ENCODE results near the gene GSC2. TPM values are rescaled to one million over a fixed set of nuclear protein-coding genes. Genes with fewer than 3 reads are reported as not detected.

The GSC2 gene
- total RNA-seq, 1 donor from 2014 or later: not detected

DNA sequence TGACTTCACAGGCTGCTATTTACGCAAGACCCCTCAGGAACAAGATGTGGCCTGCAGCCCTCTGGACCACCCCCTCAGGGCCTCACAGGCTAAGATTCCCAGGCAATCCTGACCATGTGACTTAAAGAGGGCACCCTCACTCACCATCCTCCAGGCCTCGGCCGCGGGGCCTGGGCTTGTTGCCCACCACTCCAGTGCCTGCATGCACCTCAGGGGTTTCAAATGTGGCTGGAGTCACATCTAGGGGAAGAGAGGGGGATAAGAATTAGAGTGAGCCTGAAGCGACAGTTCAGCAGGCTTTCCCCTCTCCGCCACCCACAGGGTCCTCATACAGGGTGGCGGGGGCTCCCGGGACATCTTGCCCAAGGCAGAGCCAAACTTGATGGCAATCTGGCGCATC is 7.7 kb downstream of the GSC2 start:
- Histone ChIP-seq H3K79me2 (ENCODE audit: low read depth) (peaks cover 12% of the 10 kb centered on the region), H3F3A (ENCODE audit: low read depth) (no peaks in the 10 kb centered on the region), H3K27me3 (peaks cover 26% of the 10 kb centered on the region), H3K9ac (no peak overlapping the region), H3K4me3 (no peak overlapping the region), H3K36me3 (no peaks in the 10 kb centered on the region), H4K20me1 (ENCODE audit: low read depth) (peaks cover 7% of the 10 kb centered on the region), H2AFZ (replicated peaks) (no peak overlapping the region), H3K27ac (no peak overlapping the region), H3K4me1 (peaks cover 6% of the 10 kb centered on the region), H3K4me2 (no peak overlapping the region), H3K9me3 (ENCODE audit: low read depth) (no peaks in the 10 kb centered on the region)
- no peak for DNase-seq (ENCODE audit: low spot score)
- no peak overlapping the region for H3K27ac Mint-ChIP-seq
- H3K4me3 Mint-ChIP-seq: peak overlapping the region; percentile 76
- peaks cover 8% of the 10 kb centered on the region for H3K36me3 Mint-ChIP-seq
- peaks cover 18% of the 10 kb centered on the region for H3K27me3 Mint-ChIP-seq (ENCODE audit: insufficient read depth, low read depth)
- peaks cover 13% of the 10 kb centered on the region for H3K4me1 Mint-ChIP-seq
- no peak for TF ChIP-seq EZH2 (IDR thresholded peaks at IDR 0.05)
- no peak for TF ChIP-seq EZH2phosphoT487 (IDR thresholded peaks at IDR 0.05)
- TF ChIP-seq, protein P1, sequence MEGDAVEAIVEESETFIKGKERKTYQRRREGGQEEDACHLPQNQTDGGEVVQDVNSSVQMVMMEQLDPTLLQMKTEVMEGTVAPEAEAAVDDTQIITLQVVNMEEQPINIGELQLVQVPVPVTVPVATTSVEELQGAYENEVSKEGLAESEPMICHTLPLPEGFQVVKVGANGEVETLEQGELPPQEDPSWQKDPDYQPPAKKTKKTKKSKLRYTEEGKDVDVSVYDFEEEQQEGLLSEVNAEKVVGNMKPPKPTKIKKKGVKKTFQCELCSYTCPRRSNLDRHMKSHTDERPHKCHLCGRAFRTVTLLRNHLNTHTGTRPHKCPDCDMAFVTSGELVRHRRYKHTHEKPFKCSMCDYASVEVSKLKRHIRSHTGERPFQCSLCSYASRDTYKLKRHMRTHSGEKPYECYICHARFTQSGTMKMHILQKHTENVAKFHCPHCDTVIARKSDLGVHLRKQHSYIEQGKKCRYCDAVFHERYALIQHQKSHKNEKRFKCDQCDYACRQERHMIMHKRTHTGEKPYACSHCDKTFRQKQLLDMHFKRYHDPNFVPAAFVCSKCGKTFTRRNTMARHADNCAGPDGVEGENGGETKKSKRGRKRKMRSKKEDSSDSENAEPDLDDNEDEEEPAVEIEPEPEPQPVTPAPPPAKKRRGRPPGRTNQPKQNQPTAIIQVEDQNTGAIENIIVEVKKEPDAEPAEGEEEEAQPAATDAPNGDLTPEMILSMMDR (IDR thresholded peaks at IDR 0.05): no peak
- H3K9me3 Mint-ChIP-seq: peaks cover 2% of the 10 kb centered on the region

DNA sequence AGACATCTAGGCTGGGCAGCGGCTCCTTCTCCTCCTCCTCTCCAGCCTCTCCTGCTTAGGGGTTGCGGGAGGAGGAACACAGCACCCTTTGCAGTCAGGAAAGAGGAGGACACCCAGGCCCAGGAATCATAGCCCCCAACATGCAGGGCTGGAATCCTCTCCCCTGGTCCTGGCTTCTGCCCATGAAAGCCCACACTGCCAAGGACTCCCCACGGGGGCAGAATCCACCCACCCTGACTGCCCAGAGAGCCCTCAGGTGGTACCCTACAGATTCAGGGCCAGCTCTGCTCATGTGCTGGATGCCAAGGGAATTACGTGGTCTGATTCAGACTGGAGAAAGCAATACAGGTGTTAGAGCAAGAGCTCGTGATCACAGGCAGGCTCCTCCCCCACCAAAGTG is 10.1 kb downstream of the GSC2 start:
- Mint-ChIP-seq H3K27me3 (ENCODE audit: insufficient read depth, low read depth) (peaks cover 3% of the 10 kb centered on the region), H3K36me3 (peaks cover 16% of the 10 kb centered on the region), H3K4me1 (peaks cover 13% of the 10 kb centered on the region), H3K9me3 (no peaks in the 10 kb centered on the region), H3K27ac (no peak overlapping the region), H3K4me3 (no peak overlapping the region)
- Histone ChIP-seq H2AFZ (replicated peaks) (no peak overlapping the region), H3K9me3 (ENCODE audit: low read depth) (no peaks in the 10 kb centered on the region), H3K4me3 (no peak overlapping the region), H3K27me3 (peaks cover 2% of the 10 kb centered on the region), H3K79me2 (ENCODE audit: low read depth) (peaks cover 12% of the 10 kb centered on the region), H3K36me3 (no peaks in the 10 kb centered on the region), H4K20me1 (ENCODE audit: low read depth) (peaks cover 7% of the 10 kb centered on the region), H3K27ac (no peak overlapping the region), H3K9ac (no peak overlapping the region), H3F3A (ENCODE audit: low read depth) (no peaks in the 10 kb centered on the region), H3K4me1 (peaks cover 6% of the 10 kb centered on the region), H3K4me2 (no peak overlapping the region)
- TF ChIP-seq, protein P1 (IDR thresholded peaks at IDR 0.05): no peak
- TF ChIP-seq EZH2 (IDR thresholded peaks at IDR 0.05) (no peak), EZH2phosphoT487 (IDR thresholded peaks at IDR 0.05) (no peak)
- DNase-seq (ENCODE audit: low spot score): no peak

DNA sequence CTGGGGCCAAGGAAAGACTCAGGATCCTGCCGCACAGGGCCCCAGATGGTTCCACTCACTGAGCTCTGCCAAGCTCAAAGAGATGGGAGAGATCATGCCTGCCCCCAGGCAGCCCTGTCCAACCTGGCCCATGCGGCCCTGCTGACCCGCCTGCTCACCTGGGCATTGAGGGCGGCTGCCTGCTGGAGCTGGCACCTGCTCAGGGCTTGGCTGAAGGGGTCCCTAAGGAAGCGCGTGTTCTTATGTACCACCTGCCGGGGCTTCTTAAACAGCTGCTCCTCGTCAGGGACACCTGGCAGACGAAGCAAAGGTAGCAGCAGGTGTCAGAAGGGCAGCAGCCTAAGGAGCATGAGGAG is 11.1 kb downstream of the GSC2 start:
- Mint-ChIP-seq H3K9me3 (no peaks in the 10 kb centered on the region), H3K27me3 (ENCODE audit: insufficient read depth, low read depth) (peaks cover 2% of the 10 kb centered on the region), H3K4me3 (peak overlapping the region; percentile 15), H3K4me1 (peaks cover 6% of the 10 kb centered on the region), H3K36me3 (peaks cover 16% of the 10 kb centered on the region), H3K27ac (no peak overlapping the region)
- DNase-seq (ENCODE audit: low spot score): no peak
- no peak overlapping the region for H3K9ac ChIP-seq
- no peak overlapping the region for H2AFZ ChIP-seq (replicated peaks)
- peaks cover 6% of the 10 kb centered on the region for H3K4me1 ChIP-seq
- H3K79me2 ChIP-seq (ENCODE audit: low read depth): peaks cover 9% of the 10 kb centered on the region
- no peak overlapping the region for H3K4me2 ChIP-seq
- no peaks in the 10 kb centered on the region for H3F3A ChIP-seq (ENCODE audit: low read depth)
- H4K20me1 ChIP-seq (ENCODE audit: low read depth): peaks cover 7% of the 10 kb centered on the region
- no peak overlapping the region for H3K27ac ChIP-seq
- H3K4me3 ChIP-seq: no peak overlapping the region
- H3K27me3 ChIP-seq: no peaks in the 10 kb centered on the region
- no peaks in the 10 kb centered on the region for H3K36me3 ChIP-seq
- no peaks in the 10 kb centered on the region for H3K9me3 ChIP-seq (ENCODE audit: low read depth)
- TF ChIP-seq EZH2phosphoT487 (IDR thresholded peaks at IDR 0.05) (no peak), EZH2 (IDR thresholded peaks at IDR 0.05) (no peak)
- TF ChIP-seq, protein P1 (IDR thresholded peaks at IDR 0.05): no peak

Data from neural progenitor cell (in vitro differentiated cells).